K562 (cell line): Measurements from ENCODE around the gene ARF1. TPM values are rescaled to one million over a fixed set of nuclear protein-coding genes. Genes with fewer than 3 reads are reported as not detected.
A peak's percentile ranks its signal among the peaks of the same experiment; 100 is the strongest.

ENCODE experiments used
- ATAC-seq: fragments of 200-7000 bp; cut with Tn5 transposase; 3 replicates; pipeline ENCODE4 v1.9.1; 2020; ENCODE audit warnings: moderate library complexity
- BruUV-seq: library from RNA; stranded (reverse); fragments of 400-500 nt; replicated peaks from 2 replicates; lab custom pipeline; 2021; lab: Mats Ljungman, UMichigan
- CTCF ChIA-PET: fragments of 300-600 bp; formaldehyde crosslinking; extraction: SDS; loops from one replicate; lab custom pipeline; 2021; ENCODE audit warnings: low intra/inter-chr PET ratio; lab: Yijun Ruan, JAX
- POLR2A ChIA-PET: fragments of 300-600, 350-650 bp; sonication (Branson Sonifier 250); formaldehyde crosslinking; extraction: SDS; loops from one replicate; lab custom pipeline; 2021; ENCODE audit warnings: antibody characterized with exemption, inconsistent platforms; lab: Yijun Ruan, JAX
- DNase-seq, 4 experiments: peaks; one replicate each; pipeline versions ENCODE4 v3.0.0 to v3.0.0-alpha.2; 2011 to 2018; ENCODE audit warnings: low spot score in 3 of 4, mixed read lengths in 3 of 4; ENCODE audit errors: extremely low read depth in 1 of 4
- FAIRE-seq: peaks from 2 replicates; lab custom pipeline; 2011; peaks lifted over from hg19 to GRCh38; lab: Jason Lieb, UNC
- H2AFZ ChIP-seq: 2 replicates; pipeline ENCODE4 v1.6.0; 2011; ENCODE audit warnings: low read depth, low read length, control low read depth, inconsistent platforms
- H3K27ac ChIP-seq: fragments of 200-600 bp; 3 replicates; pipeline ENCODE4 v1.8.0; 2011; ENCODE audit warnings: low read depth, mild to moderate bottlenecking, control low read depth, inconsistent platforms, low read length, moderate library complexity, mixed read lengths; ENCODE audit errors: extremely low read depth
- H3K27me3 ChIP-seq, 2 experiments: fragments of 300-600 bp in 1 of 2; 2 replicates in 1 of 2; 3 replicates in 1 of 2; pipeline versions ENCODE4 v1.6.0 to v1.8.0; 2011; ENCODE audit warnings: inconsistent platforms in 2 of 2, low read length in 2 of 2, mild to moderate bottlenecking in 1 of 2, mixed read lengths in 1 of 2, moderate library complexity in 1 of 2; ENCODE audit not compliant: control insufficient read depth in 2 of 2, insufficient read depth in 2 of 2
- H3K36me3 ChIP-seq: fragments of 300-600 bp; 3 replicates; pipeline ENCODE4 v1.8.0; 2011; ENCODE audit warnings: mild to moderate bottlenecking, low read length, inconsistent platforms; ENCODE audit not compliant: control insufficient read depth, insufficient read depth
- H3K4me1 ChIP-seq, 2 experiments: fragments of 200-600 bp in 1 of 2; replicated peaks in 1 of 2; 2 replicates in 1 of 2; 3 replicates in 1 of 2; pipeline versions ENCODE4 v1.5.1 to v1.8.0; 2011; ENCODE audit warnings: inconsistent platforms in 2 of 2, low read length in 2 of 2, mild to moderate bottlenecking in 1 of 2, mixed read lengths in 1 of 2, moderate library complexity in 1 of 2; ENCODE audit not compliant: control insufficient read depth in 2 of 2, insufficient read depth in 2 of 2
- H3K4me2 ChIP-seq: 2 replicates; pipeline ENCODE4 v1.6.1; 2011; ENCODE audit warnings: low read length, control low read depth, inconsistent platforms, mixed read lengths; ENCODE audit not compliant: insufficient read depth
- H3K4me3 ChIP-seq: fragments of 200-600 bp; sonication (generic), shearing (Covaris generic); 2 replicates; pipeline ENCODE4 v1.5.1; 2016; ENCODE audit warnings: control low read depth, inconsistent platforms
- H3K79me2 ChIP-seq: fragments of 200-600 bp; 3 replicates; pipeline ENCODE4 v1.8.0; 2011; ENCODE audit warnings: low read length, inconsistent platforms; ENCODE audit not compliant: control insufficient read depth, insufficient read depth
- H3K9ac ChIP-seq, 2 experiments: 2 replicates each; pipeline versions ENCODE4 v1.6.0 to v1.6.1; 2011; ENCODE audit warnings: low read depth in 2 of 2, low read length in 2 of 2, control low read depth in 1 of 2, inconsistent platforms in 1 of 2, mild to moderate bottlenecking in 1 of 2, mixed read lengths in 1 of 2; ENCODE audit not compliant: insufficient read depth in 1 of 2
- H3K9me1 ChIP-seq: one replicate; pipeline ENCODE4 v1.6.0; 2011; ENCODE audit warnings: inconsistent platforms, mild to moderate bottlenecking, low read length, moderate library complexity; ENCODE audit not compliant: control insufficient read depth, insufficient read depth
- H3K9me3 ChIP-seq: replicated peaks from 2 replicates; pipeline ENCODE4 v1.5.1; 2011; ENCODE audit warnings: low read depth, low read length, inconsistent platforms; ENCODE audit not compliant: control insufficient read depth, insufficient read depth
- H4K20me1 ChIP-seq: replicated peaks from 2 replicates; pipeline ENCODE4 v1.6.1; 2011; ENCODE audit warnings: low read length, inconsistent platforms, mixed read lengths; ENCODE audit not compliant: control insufficient read depth, insufficient read depth
- CBX8 ChIP-seq: fragments of 200-600 bp; sonication (generic); IDR thresholded peaks from 2 replicates; pipeline ENCODE4 v1.6.1; 2012; ENCODE audit warnings: borderline replicate concordance, mixed run types, low read depth, mild to moderate bottlenecking, moderate library complexity, mixed read lengths, low read length, control low read depth, inconsistent platforms; ENCODE audit not compliant: poor library complexity, severe bottlenecking; ENCODE audit errors: extremely low read depth
- CEBPB ChIP-seq: fragments of 450-650 bp; IDR thresholded peaks from 2 replicates; pipeline ENCODE4 v1.6.1; 2016; ENCODE audit warnings: missing genetic modification characterization, missing compliant biosample characterization
- CREB1 ChIP-seq, 2 experiments: sonication (generic) in 1 of 2; formaldehyde crosslinking in 1 of 2; IDR thresholded peaks; 2 replicates each; pipeline versions ENCODE4 v1.6.1 to v1.8.0; 2012 to 2022; ENCODE audit warnings: inconsistent platforms in 1 of 2, mild to moderate bottlenecking in 1 of 2, missing genetic modification reagents in 1 of 2, moderate library complexity in 1 of 2
- GABPB1 ChIP-seq: sonication (generic); formaldehyde crosslinking; IDR thresholded peaks from 2 replicates; pipeline ENCODE4 v1.8.0; 2022; ENCODE audit warnings: mild to moderate bottlenecking, missing genetic modification reagents
- HNRNPL ChIP-seq: fragments of 200-400 bp; formaldehyde crosslinking; IDR thresholded peaks from 2 replicates; pipeline ENCODE4 v1.6.1; 2017; ENCODE audit warnings: low read depth, mild to moderate bottlenecking, low read length
- NCOA1 ChIP-seq: fragments of 450-650 bp; IDR thresholded peaks from 2 replicates; pipeline ENCODE4 v1.6.1; 2016; ENCODE audit warnings: low read depth
- NFIC ChIP-seq: fragments of 450-650 bp; IDR thresholded peaks from 2 replicates; pipeline ENCODE4 v1.6.1; 2017; ENCODE audit warnings: mild to moderate bottlenecking, inconsistent platforms
- POLR2G ChIP-seq: fragments of 200-400 bp; formaldehyde crosslinking; IDR thresholded peaks from 2 replicates; pipeline ENCODE4 v1.6.1; 2017; ENCODE audit warnings: low read depth, mild to moderate bottlenecking, antibody characterized with exemption, low read length, moderate library complexity
- SPI1 ChIP-seq: IDR thresholded peaks from 2 replicates; pipeline ENCODE4 v1.6.1; 2011; ENCODE audit warnings: low read depth, low read length, control low read depth, borderline replicate concordance
- SRF ChIP-seq, 2 experiments: fragments of 250-450, 450-650 bp in 1 of 2; sonication (Bioruptor Pico) in 1 of 2; sonication (generic) in 1 of 2; formaldehyde crosslinking; IDR thresholded peaks; 2 replicates each; pipeline versions ENCODE4 v1.5.0 to v1.5.1; 2020 to 2022; ENCODE audit warnings: mild to moderate bottlenecking in 1 of 2, missing genetic modification reagents in 1 of 2
- ZFPM2 ChIP-seq: fragments of 250-450 bp; sonication (Bioruptor Pico); IDR thresholded peaks from 2 replicates; pipeline ENCODE4 v1.5.1; 2022; ENCODE audit warnings: mild to moderate bottlenecking
- ZNF224 ChIP-seq: sonication (generic); formaldehyde crosslinking; IDR thresholded peaks from 2 replicates; pipeline ENCODE4 v1.8.0; 2022; ENCODE audit warnings: mild to moderate bottlenecking, missing genetic modification reagents
- WGBS: fragments of 100-300 bp; shearing (Covaris generic); methylation state at CpG from one replicate; pipeline ENCODE4 v1.1.6; 2016; ENCODE audit warnings: low coverage, mixed read lengths; ENCODE audit not compliant: insufficient coverage; ENCODE audit errors: missing lambda C conversion rate; 5-methylcytosine and 5-hydroxymethylcytosine counted together
- in situ Hi-C: fragments of 300-500 bp; cut with MboI; formaldehyde crosslinking; loops from 4 replicates; pipeline ENCODE4 v1.15.0; 2018; ENCODE audit warnings: inconsistent platforms, mixed read lengths
- intact Hi-C: fragments of 100-400 bp; cut with micrococcal nuclease; formaldehyde crosslinking; loops from 2 replicates; pipeline ENCODE4 v1.14.2; 2022
- polyA plus RNA-seq, 8 experiments: library from polyadenylated mRNA; depleted of rRNA in 4 of 8; stranded (reverse) in 5 of 8; unstranded in 3 of 8; fragments of >200 nt; fragmentation: Nextera tagmentation in 2 of 8; fragmentation: Illumina TruSeq in 1 of 8; extraction: Ambion mirVana in 2 of 8; extraction: Trizol in 1 of 8; gene quantifications; 2 replicates each; pipeline versions ENCODE4 v1.2.1 to v1.2.3, GENCODE V29; 2011 to 2014; ENCODE audit warnings: inconsistent platforms in 1 of 8, missing spikeins in 1 of 8
- total RNA-seq, 7 experiments: library from RNA; depleted of rRNA in 6 of 7; stranded (reverse); fragments of >200 nt in 6 of 7; fragmentation: Illumina TruSeq in 2 of 7; extraction: Trizol in 2 of 7; gene quantifications; 2 replicates each; pipeline versions ENCODE4 v1.2.1 to v1.2.3, GENCODE V29; 2011 to 2021; ENCODE audit warnings: low replicate concordance in 1 of 7

Gene ARF1
- total and polyA plus RNA-seq, 9 of the 15 experiments (the other 6 are each of a cell fraction or from before 2014, with no cell fraction given), result 69.8 to 593 (median 325) TPM

DNA sequence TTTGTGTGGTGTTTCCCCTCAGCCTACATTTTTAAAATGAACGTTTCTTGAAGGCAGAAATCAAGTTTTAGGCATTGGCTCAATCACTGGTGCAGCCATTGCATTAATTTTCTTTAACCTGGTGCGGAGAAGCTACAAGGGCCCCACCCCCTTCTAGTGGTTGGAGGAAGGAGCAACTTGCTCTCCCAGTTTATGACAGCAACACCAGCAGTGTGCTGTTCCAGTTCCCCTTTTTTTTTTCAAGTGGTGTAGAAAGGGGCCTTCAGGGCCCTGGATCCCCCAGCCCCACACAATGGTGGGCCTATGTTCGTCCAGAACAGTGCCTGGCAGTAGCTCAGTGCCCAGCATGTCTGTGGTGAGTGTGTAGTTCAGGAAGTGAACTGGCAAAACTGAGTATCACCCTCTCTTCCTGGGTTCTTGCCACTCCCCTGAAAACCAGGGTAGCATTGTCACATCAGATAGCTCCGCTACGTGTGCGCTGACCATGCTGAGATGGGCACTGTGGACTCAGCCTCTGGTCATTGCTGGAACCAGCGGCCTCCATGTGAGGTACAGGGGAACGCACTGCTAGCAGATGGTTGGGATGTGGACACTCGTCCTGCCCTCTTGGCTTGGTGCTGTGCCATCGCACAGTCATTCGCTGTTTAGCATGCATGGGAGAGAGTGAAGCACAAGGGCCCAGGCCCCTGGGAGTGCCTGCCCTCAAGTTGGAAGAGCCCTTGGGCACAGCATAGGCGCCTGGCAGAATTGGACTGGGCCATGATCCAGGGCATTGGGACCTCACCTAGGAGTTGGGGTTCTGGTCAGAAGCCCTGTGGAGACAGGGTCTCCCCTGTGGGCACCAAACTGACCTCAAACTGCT, 7.2 kb downstream of the ARF1 start:
- no peak overlapping the region for H2AFZ ChIP-seq
- TF ChIP-seq CREB1 (IDR thresholded peaks at IDR 0.05) (no peak), CREB1 (CRISPR knock-in tag; IDR thresholded peaks at IDR 0.05) (0 out of 2 replicates have a peak, but pooled peaks have one; percentile 37), ZNF224 (CRISPR knock-in tag) (no peak), NFIC (no peak), POLR2G (peak; percentile 60; the same call in 1 of the 2 replicates), NCOA1 (no peak), CBX8 (no peak), HNRNPL (no peak), GABPB1 (peak; percentile 29; the same call in 1 of the 2 replicates), SRF (CRISPR knock-in tag; IDR thresholded peaks at IDR 0.05) (no peak), SPI1 (peak; percentile 88), ZFPM2 (CRISPR knock-in tag) (no peak), CEBPB (tag) (no peak)

More for the DNA sequence above, 7.2 kb downstream of the ARF1 start:
- Histone ChIP-seq H3K79me2 (peaks cover 100% of the 10 kb centered on the region), H3K36me3 (peaks cover 94% of the 10 kb centered on the region), H4K20me1 (peaks cover 94% of the 10 kb centered on the region), H3K9me3 (peaks cover 17% of the 10 kb centered on the region), H3K4me2 (0 out of 2 replicates have a peak overlapping the region, but pooled peaks have one; percentile 5), H3K4me1 (peaks cover 38 to 42% of the 10 kb centered on the region in 2 experiments; a peak in 4 of 5 replicates), H3K27me3 (no peaks in the 10 kb centered on the region), H3K9ac (peak overlapping the region in 1 of 2 experiments; percentile 40; a peak in 2 of 4 replicates), H3K9me1 (peaks cover 46% of the 10 kb centered on the region), H3K27ac (no peak overlapping the region), H3K4me3 (no peak overlapping the region)
- in situ Hi-C loops, result no loop called here
- intact Hi-C loops, result no loop called here
- no TSS peak for BruUV-seq
- ATAC-seq (no peak), FAIRE-seq (no peak), DNase-seq (no peak)
- CTCF ChIA-PET, result no interaction called here
- POLR2A ChIA-PET, result interaction anchor here (0.7 to 7.1 kb wide), 2 partner anchors 10 to 56 kb away, joined by 4 to 92 read pairs; no protein-coding TSS in a partner anchor
- 91% methylated on average over 12 of the region's 12 CpGs for WGBS
